ENCODE results near the gene NPFFR2.

The NPFFR2 gene

GRCh38 chr4:72111863-72112262 is 80.1 kb downstream of the NPFFR2 start:
- H3K4me3 ChIP-seq (replicated peaks; ENCODE audit: insufficient read depth, low read length) = no peak overlapping the region
- H3K27ac ChIP-seq (replicated peaks) = no peak overlapping the region
- TF ChIP-seq, protein P1, sequence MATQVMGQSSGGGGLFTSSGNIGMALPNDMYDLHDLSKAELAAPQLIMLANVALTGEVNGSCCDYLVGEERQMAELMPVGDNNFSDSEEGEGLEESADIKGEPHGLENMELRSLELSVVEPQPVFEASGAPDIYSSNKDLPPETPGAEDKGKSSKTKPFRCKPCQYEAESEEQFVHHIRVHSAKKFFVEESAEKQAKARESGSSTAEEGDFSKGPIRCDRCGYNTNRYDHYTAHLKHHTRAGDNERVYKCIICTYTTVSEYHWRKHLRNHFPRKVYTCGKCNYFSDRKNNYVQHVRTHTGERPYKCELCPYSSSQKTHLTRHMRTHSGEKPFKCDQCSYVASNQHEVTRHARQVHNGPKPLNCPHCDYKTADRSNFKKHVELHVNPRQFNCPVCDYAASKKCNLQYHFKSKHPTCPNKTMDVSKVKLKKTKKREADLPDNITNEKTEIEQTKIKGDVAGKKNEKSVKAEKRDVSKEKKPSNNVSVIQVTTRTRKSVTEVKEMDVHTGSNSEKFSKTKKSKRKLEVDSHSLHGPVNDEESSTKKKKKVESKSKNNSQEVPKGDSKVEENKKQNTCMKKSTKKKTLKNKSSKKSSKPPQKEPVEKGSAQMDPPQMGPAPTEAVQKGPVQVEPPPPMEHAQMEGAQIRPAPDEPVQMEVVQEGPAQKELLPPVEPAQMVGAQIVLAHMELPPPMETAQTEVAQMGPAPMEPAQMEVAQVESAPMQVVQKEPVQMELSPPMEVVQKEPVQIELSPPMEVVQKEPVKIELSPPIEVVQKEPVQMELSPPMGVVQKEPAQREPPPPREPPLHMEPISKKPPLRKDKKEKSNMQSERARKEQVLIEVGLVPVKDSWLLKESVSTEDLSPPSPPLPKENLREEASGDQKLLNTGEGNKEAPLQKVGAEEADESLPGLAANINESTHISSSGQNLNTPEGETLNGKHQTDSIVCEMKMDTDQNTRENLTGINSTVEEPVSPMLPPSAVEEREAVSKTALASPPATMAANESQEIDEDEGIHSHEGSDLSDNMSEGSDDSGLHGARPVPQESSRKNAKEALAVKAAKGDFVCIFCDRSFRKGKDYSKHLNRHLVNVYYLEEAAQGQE (IDR thresholded peaks at IDR 0.05; ENCODE audit: insufficient replicate concordance, low read depth) = no peak
- TF ChIP-seq SPI1 (IDR thresholded peaks at IDR 0.05; ENCODE audit: borderline replicate concordance, low read depth) = no peak
- TF ChIP-seq, protein P2, sequence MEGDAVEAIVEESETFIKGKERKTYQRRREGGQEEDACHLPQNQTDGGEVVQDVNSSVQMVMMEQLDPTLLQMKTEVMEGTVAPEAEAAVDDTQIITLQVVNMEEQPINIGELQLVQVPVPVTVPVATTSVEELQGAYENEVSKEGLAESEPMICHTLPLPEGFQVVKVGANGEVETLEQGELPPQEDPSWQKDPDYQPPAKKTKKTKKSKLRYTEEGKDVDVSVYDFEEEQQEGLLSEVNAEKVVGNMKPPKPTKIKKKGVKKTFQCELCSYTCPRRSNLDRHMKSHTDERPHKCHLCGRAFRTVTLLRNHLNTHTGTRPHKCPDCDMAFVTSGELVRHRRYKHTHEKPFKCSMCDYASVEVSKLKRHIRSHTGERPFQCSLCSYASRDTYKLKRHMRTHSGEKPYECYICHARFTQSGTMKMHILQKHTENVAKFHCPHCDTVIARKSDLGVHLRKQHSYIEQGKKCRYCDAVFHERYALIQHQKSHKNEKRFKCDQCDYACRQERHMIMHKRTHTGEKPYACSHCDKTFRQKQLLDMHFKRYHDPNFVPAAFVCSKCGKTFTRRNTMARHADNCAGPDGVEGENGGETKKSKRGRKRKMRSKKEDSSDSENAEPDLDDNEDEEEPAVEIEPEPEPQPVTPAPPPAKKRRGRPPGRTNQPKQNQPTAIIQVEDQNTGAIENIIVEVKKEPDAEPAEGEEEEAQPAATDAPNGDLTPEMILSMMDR (IDR thresholded peaks at IDR 0.05; ENCODE audit: insufficient read depth, low read length) = no peak
- no peak for DNase-seq (ENCODE audit: low read depth in 1 of 2, low spot score in 1 of 2)
- no peaks in the 10 kb centered on the region for H3K27me3 ChIP-seq (ENCODE audit: insufficient read depth, poor library complexity, severe bottlenecking)

- Histone ChIP-seq H3K27ac (replicated peaks) (no peak overlapping the region), H3K4me3 (replicated peaks; ENCODE audit: insufficient read depth, low read length) (no peak overlapping the region), H3K27me3 (ENCODE audit: insufficient read depth, poor library complexity, severe bottlenecking) (no peaks in the 10 kb centered on the region)
- TF ChIP-seq, protein P2 (IDR thresholded peaks at IDR 0.05; ENCODE audit: insufficient read depth, low read length) = no peak
- no peak for TF ChIP-seq SPI1 (IDR thresholded peaks at IDR 0.05; ENCODE audit: borderline replicate concordance, low read depth)
- no peak for TF ChIP-seq POLR2AphosphoS5 (IDR thresholded peaks at IDR 0.05; ENCODE audit: low read depth)
- no peak for TF ChIP-seq GABPA (IDR thresholded peaks at IDR 0.05; ENCODE audit: low read depth)
- TF ChIP-seq, protein P1 (IDR thresholded peaks at IDR 0.05; ENCODE audit: insufficient replicate concordance, low read depth) = no peak
- peak in 1 of 2 experiments; percentile 8 for DNase-seq (ENCODE audit: low read depth in 1 of 2, low spot score in 1 of 2)
Measured at GRCh38 chr4:72112514-72113156, 80.8 kb downstream of the NPFFR2 start.

DNA sequence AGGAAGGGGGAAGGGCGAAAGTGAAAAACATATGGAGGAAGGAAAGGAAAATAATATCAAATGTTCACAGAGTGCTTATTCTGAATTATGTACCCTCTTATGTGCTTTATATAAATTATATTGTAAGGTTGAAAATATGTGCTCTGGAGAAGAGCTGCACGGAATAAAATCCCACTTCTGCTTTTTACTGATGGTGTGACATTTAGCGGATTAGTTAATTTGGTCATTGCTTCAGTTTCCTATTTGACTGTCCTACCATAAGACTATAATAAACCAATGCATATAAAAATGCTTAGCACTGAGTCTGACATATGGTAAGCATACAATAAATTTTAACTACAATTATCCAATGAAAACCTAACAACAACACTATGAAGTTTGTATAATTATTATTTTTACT is 86.2 kb downstream of the NPFFR2 start:
- Histone ChIP-seq H3K27ac (replicated peaks) (no peak overlapping the region), H3K4me3 (replicated peaks; ENCODE audit: insufficient read depth, low read length) (no peak overlapping the region), H3K27me3 (ENCODE audit: insufficient read depth, poor library complexity, severe bottlenecking) (no peaks in the 10 kb centered on the region)
- DNase-seq (ENCODE audit: low read depth in 1 of 2, low spot score in 1 of 2) = no peak
- TF ChIP-seq, protein P1 (IDR thresholded peaks at IDR 0.05; ENCODE audit: insufficient replicate concordance, low read depth) = no peak
- TF ChIP-seq GABPA (IDR thresholded peaks at IDR 0.05; ENCODE audit: low read depth) (no peak), SPI1 (IDR thresholded peaks at IDR 0.05; ENCODE audit: borderline replicate concordance, low read depth) (peak; percentile 60)

Data from HL-60 (cell line).